ENCODE data around the gene TERT. TPM values are rescaled to one million over a fixed set of nuclear protein-coding genes. Genes with fewer than 3 reads are reported as not detected.

TERT gene
- total and polyA plus RNA-seq, 2 experiments from 2014 or later: not detected

DNA sequence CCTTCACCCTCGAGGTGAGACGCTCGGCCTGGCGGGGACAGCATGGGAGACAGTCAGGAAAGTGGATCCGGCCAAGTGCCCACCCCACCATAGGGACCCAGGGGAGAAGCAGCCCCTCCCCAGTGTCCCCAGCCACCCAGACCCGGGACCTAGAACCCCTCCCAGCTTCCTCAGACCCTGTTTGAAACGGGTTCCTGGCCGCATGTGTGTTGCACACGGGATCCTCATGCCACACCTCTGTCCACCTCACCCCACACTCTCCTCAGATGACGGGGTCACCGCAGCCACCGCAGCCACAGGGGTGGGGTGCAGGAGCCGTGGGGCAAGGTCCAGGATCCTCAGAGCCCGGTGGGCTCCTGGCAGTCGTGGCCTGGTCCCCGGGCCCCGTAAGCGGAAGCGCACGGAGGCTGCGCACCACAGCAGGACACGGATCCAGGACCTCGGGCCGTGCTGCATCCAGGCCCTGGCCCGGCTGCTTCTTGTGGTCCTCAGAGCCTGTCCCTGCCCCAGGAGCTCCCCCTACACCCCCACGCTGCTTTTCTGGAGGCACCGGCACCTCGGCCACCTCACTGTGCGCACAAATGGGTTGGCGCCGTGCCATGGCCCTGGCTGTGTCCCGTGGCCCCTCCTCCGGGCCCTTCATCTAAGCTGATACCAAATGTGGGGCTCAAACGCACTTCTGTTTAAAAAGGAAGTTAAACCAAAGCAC, 15.3 kb downstream of the TERT start:
- 66 to 68% methylated on average over 31 to 34 of the region's 34 CpGs for WGBS, 2 experiments (ENCODE audit: low coverage in 1 of 2, low lambda C conversion rate in 2 of 2, missing lambda C conversion rate in 2 of 2)
- Histone ChIP-seq H3K4me3 (no peak overlapping the region), H3K9ac (no peak overlapping the region), H3K4me1 (ENCODE audit: insufficient read depth) (no peaks in the 10 kb centered on the region), H3F3A (ENCODE audit: insufficient read depth) (no peaks in the 10 kb centered on the region), H3K9me3 (ENCODE audit: low read depth) (no peaks in the 10 kb centered on the region), H3K4me2 (ENCODE audit: unreplicated experiment) (no peak overlapping the region), H3K36me3 (ENCODE audit: low read depth) (no peaks in the 10 kb centered on the region), H4K20me1 (ENCODE audit: insufficient read depth) (no peaks in the 10 kb centered on the region), H3K79me2 (ENCODE audit: insufficient read depth) (no peaks in the 10 kb centered on the region), H3K27ac (no peak overlapping the region), H3K27me3 (replicated peaks; ENCODE audit: insufficient read depth) (no peaks in the 10 kb centered on the region), H2AFZ (no peak overlapping the region), H3K9me2 (ENCODE audit: insufficient read depth) (no peaks in the 10 kb centered on the region)
- no peak for TF ChIP-seq EZH2phosphoT487 (IDR thresholded peaks at IDR 0.05; ENCODE audit: insufficient read depth, low read depth)
- TF ChIP-seq EZH2 (IDR thresholded peaks at IDR 0.05; ENCODE audit: insufficient read depth, poor library complexity, severe bottlenecking): no peak
- in situ Hi-C loops (cut with MboI): no loop called here
- no peak for DNase-seq

DNA sequence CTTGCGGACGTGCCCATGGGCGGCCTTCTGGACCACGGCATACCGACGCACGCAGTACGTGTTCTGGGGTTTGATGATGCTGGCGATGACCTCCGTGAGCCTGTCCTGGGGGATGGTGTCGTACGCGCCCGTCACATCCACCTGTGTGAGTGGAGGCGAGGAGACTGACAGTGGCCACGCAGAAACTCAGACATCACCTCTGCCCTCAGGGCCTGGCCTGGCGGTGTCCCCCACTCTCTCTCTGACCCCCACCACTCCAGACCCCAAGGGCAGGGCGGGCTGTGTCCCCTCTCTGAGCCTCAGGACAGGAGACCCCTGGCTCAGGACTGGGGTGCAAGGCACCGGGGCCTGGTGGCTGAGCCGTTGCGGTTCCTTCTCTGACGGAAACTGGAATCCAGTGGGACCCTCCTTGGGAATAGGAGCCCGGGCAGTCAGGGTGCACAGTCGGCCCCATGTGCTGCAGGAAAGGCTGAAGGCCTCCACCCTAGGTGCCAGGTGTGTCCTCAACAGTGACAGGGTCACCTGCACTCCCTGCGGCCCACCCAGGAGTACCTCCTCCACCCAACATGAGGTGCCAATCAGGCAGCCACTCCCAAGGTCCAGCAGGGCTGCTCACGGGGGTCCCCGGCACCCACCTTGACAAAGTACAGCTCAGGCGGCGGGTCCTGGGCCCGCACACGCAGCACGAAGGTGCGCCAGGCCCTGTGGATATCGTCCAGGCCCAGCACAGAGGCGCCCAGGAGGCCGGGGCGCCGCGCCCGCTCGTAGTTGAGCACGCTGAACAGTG, 16.0 kb downstream of the TERT start:
- Histone ChIP-seq H3K9ac (no peak overlapping the region), H3K9me3 (ENCODE audit: low read depth) (no peaks in the 10 kb centered on the region), H3K27ac (no peak overlapping the region), H3K79me2 (ENCODE audit: insufficient read depth) (no peaks in the 10 kb centered on the region), H3K27me3 (replicated peaks; ENCODE audit: insufficient read depth) (no peaks in the 10 kb centered on the region), H3F3A (ENCODE audit: insufficient read depth) (no peaks in the 10 kb centered on the region), H3K4me2 (ENCODE audit: unreplicated experiment) (no peak overlapping the region), H3K36me3 (ENCODE audit: low read depth) (no peaks in the 10 kb centered on the region), H3K4me3 (no peak overlapping the region), H3K4me1 (ENCODE audit: insufficient read depth) (no peaks in the 10 kb centered on the region), H4K20me1 (ENCODE audit: insufficient read depth) (no peaks in the 10 kb centered on the region), H2AFZ (no peak overlapping the region), H3K9me2 (ENCODE audit: insufficient read depth) (no peaks in the 10 kb centered on the region)
- WGBS, 2 experiments (ENCODE audit: low coverage in 1 of 2, low lambda C conversion rate in 2 of 2, missing lambda C conversion rate in 2 of 2): 78 to 81% methylated on average over 40 to 41 of the region's 42 CpGs
- DNase-seq: no peak
- in situ Hi-C loops (cut with MboI): no loop called here
- TF ChIP-seq EZH2 (IDR thresholded peaks at IDR 0.05; ENCODE audit: insufficient read depth, poor library complexity, severe bottlenecking) (no peak), EZH2phosphoT487 (IDR thresholded peaks at IDR 0.05; ENCODE audit: insufficient read depth, low read depth) (no peak)

DNA sequence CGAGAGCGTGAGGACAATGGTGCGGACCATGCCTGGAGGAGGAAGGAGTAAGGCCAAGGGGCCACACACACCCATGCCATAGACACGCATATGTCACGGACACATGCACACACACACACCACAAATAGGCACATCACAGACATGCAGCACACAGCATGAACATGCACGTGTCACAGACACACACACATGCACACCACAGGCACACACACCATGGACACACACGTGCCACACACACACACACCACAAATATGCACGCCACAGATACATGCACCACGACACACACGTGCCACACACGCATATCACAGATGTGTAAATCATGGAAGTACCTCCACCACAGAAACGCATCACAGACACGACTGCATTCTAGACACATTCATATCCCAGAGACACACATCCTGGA, 16.7 kb downstream of the TERT start:
- no peaks in the 10 kb centered on the region for H3K9me2 ChIP-seq (ENCODE audit: insufficient read depth)
- no peaks in the 10 kb centered on the region for H3K36me3 ChIP-seq (ENCODE audit: low read depth)
- H2AFZ ChIP-seq: no peak overlapping the region
- no peaks in the 10 kb centered on the region for H4K20me1 ChIP-seq (ENCODE audit: insufficient read depth)
- H3K9ac ChIP-seq: no peak overlapping the region
- no peaks in the 10 kb centered on the region for H3K79me2 ChIP-seq (ENCODE audit: insufficient read depth)
- no peak overlapping the region for H3K27ac ChIP-seq
- no peaks in the 10 kb centered on the region for H3F3A ChIP-seq (ENCODE audit: insufficient read depth)
- DNase-seq: no peak
- no peaks in the 10 kb centered on the region for H3K27me3 ChIP-seq (replicated peaks; ENCODE audit: insufficient read depth)
- H3K9me3 ChIP-seq (ENCODE audit: low read depth): no peaks in the 10 kb centered on the region
- H3K4me1 ChIP-seq (ENCODE audit: insufficient read depth): no peaks in the 10 kb centered on the region
- TF ChIP-seq EZH2 (IDR thresholded peaks at IDR 0.05; ENCODE audit: insufficient read depth, poor library complexity, severe bottlenecking) (no peak), EZH2phosphoT487 (IDR thresholded peaks at IDR 0.05; ENCODE audit: insufficient read depth, low read depth) (no peak)
- H3K4me2 ChIP-seq (ENCODE audit: unreplicated experiment): no peak overlapping the region
- no peak overlapping the region for H3K4me3 ChIP-seq
- in situ Hi-C loops (cut with MboI): no loop called here
- WGBS, 2 experiments (ENCODE audit: low coverage in 1 of 2, low lambda C conversion rate in 2 of 2, missing lambda C conversion rate in 2 of 2): 72 to 79% methylated on average over 13 of the region's 13 CpGs

DNA sequence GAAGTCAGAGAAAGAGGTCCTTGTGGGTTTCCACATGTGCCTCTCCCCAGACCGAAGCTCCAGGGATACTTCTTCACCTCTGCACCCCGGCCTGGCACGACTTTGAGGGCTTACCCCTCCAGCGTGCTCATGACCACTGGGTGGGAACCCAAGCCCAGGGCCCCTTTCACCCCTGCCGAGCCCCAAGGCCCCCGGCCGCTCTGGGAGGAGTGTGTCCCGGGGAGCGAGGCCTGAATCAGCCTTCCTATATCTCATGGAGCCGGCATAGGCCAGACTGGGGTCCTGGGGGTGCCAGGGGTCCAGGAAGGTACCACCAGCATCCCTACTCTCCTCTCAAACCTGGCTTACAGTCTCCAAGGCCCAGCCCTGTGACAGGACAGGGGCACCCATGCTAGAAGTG, 17.1 kb downstream of the TERT start:
- H3K9ac ChIP-seq: no peak overlapping the region
- no peak overlapping the region for H3K27ac ChIP-seq
- H2AFZ ChIP-seq: no peak overlapping the region
- TF ChIP-seq EZH2 (IDR thresholded peaks at IDR 0.05; ENCODE audit: insufficient read depth, poor library complexity, severe bottlenecking) (no peak), EZH2phosphoT487 (IDR thresholded peaks at IDR 0.05; ENCODE audit: insufficient read depth, low read depth) (no peak)
- 54 to 59% methylated on average over 8 to 10 of the region's 10 CpGs for WGBS, 2 experiments (ENCODE audit: low coverage in 1 of 2, low lambda C conversion rate in 2 of 2, missing lambda C conversion rate in 2 of 2)
- DNase-seq: no peak
- H3K9me2 ChIP-seq (ENCODE audit: insufficient read depth): no peaks in the 10 kb centered on the region
- H3K27me3 ChIP-seq (replicated peaks; ENCODE audit: insufficient read depth): no peaks in the 10 kb centered on the region
- H3K4me1 ChIP-seq (ENCODE audit: insufficient read depth): no peaks in the 10 kb centered on the region
- H3F3A ChIP-seq (ENCODE audit: insufficient read depth): no peaks in the 10 kb centered on the region
- no peaks in the 10 kb centered on the region for H4K20me1 ChIP-seq (ENCODE audit: insufficient read depth)
- no peaks in the 10 kb centered on the region for H3K79me2 ChIP-seq (ENCODE audit: insufficient read depth)
- H3K4me2 ChIP-seq (ENCODE audit: unreplicated experiment): no peak overlapping the region
- H3K36me3 ChIP-seq (ENCODE audit: low read depth): no peaks in the 10 kb centered on the region
- H3K4me3 ChIP-seq: no peak overlapping the region
- H3K9me3 ChIP-seq (ENCODE audit: low read depth): no peaks in the 10 kb centered on the region
- in situ Hi-C loops (cut with MboI): no loop called here
